Measurements from ENCODE around the gene TAS2R30. TPM values are rescaled to one million over a fixed set of nuclear protein-coding genes. Genes with fewer than 3 reads are reported as not detected.

Gene TAS2R30
- polyA plus RNA-seq, 1 donor from 2014 or later = 0.53 TPM

DNA sequence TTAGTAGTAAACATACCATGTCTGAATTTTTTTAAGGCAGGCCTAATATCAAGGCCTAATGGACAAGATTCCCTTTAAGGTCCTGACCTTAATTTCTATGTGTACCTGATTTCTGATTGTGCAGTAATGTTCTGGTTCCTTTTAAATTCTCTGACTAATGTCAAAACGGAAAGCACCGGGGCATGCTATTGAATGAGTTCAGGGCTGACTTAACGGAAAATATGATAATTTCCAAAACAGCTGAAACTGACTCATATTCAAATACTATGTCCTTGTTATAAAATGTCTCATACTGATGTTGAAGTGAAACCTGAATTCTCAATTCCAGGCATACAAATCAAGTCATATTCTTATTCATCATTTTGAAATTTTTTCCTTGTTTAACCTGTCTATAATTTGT, 49.0 kb downstream of the TAS2R30 start:
- Histone ChIP-seq H3K9ac (ENCODE audit: low read length) (no peak overlapping the region), H3F3A (ENCODE audit: insufficient read depth, low read length, poor library complexity, severe bottlenecking) (no peaks in the 10 kb centered on the region), H3K9me2 (ENCODE audit: insufficient read depth, low read length) (no peaks in the 10 kb centered on the region), H3K79me2 (replicated peaks; ENCODE audit: insufficient read depth, low read length) (no peaks in the 10 kb centered on the region), H3K9me3 (ENCODE audit: low read length) (peaks cover 5% of the 10 kb centered on the region), H2AFZ (ENCODE audit: low read depth, low read length) (no peak overlapping the region), H3K27ac (ENCODE audit: low read length) (no peak overlapping the region), H3K36me3 (ENCODE audit: insufficient read depth, low read length) (no peaks in the 10 kb centered on the region), H4K20me1 (ENCODE audit: insufficient read depth) (no peaks in the 10 kb centered on the region), H3K27me3 (ENCODE audit: insufficient read depth, low read depth, low read length) (no peaks in the 10 kb centered on the region), H3K4me3 (ENCODE audit: low read length) (no peak overlapping the region), H3K4me2 (ENCODE audit: low read length) (no peak overlapping the region)
- TF ChIP-seq TAF1 (IDR thresholded peaks at IDR 0.05; ENCODE audit: low read depth) (no peak), SMC3 (conservative IDR thresholded peaks at IDR 0.05; ENCODE audit: poor library complexity) (no peak), POLR2AphosphoS5 (IDR thresholded peaks at IDR 0.05) (no peak), REST (IDR thresholded peaks at IDR 0.05; ENCODE audit: borderline replicate concordance) (no peak), CTCF (IDR thresholded peaks at IDR 0.05; ENCODE audit: poor library complexity, severe bottlenecking) (no peak), MXI1 (conservative IDR thresholded peaks at IDR 0.05; ENCODE audit: poor library complexity, severe bottlenecking) (no peak), EZH2 (IDR thresholded peaks at IDR 0.05; ENCODE audit: borderline replicate concordance, insufficient read depth, low read length, poor library complexity, severe bottlenecking) (no peak), EP300 (conservative IDR thresholded peaks at IDR 0.05; ENCODE audit: poor library complexity, severe bottlenecking) (no peak)

Small RNA genes lying within 50 kb of the gene (small RNA-seq; reads per million reads assigned to genes)
- gene AC018630.1 = 0 reads per million in 3 experiments

Other genes with a start within 250 kb of the TAS2R30 start
- 0.52 and 0.61 TPM in 2 replicates for gene TAS2R13, start 225.1 kb downstream of the TAS2R30 start, polyA plus RNA-seq
- gene PRH2, start 205.4 kb downstream of the TAS2R30 start, polyA plus RNA-seq = not detected in 2 replicates
- 13.5 and 14.9 TPM in 2 replicates for gene TAS2R14, start 195.4 kb downstream of the TAS2R30 start, polyA plus RNA-seq
- 2.4 TPM in 1 of 2 replicates, not detected in the other for gene TAS2R50, start 147.7 kb downstream of the TAS2R30 start, polyA plus RNA-seq
- 1.9 and 3.3 TPM in 2 replicates for gene TAS2R20, start 136.3 kb downstream of the TAS2R30 start, polyA plus RNA-seq
- 5.7 and 11.2 TPM in 2 replicates for gene TAS2R19, start 112.0 kb downstream of the TAS2R30 start, polyA plus RNA-seq
- 3.5 and 4.0 TPM in 2 replicates for gene TAS2R31, start 103.2 kb downstream of the TAS2R30 start, polyA plus RNA-seq
- not detected in 2 replicates for gene TAS2R46, start 72.3 kb downstream of the TAS2R30 start, polyA plus RNA-seq
- gene TAS2R43, start 42.3 kb downstream of the TAS2R30 start, polyA plus RNA-seq = 0.35 and 1.1 TPM in 2 replicates
- gene SMIM10L1, start 36.5 kb upstream of the TAS2R30 start, polyA plus RNA-seq = 19.1 and 22.0 TPM in 2 replicates
- not detected in 2 replicates for gene TAS2R42, start 52.3 kb upstream of the TAS2R30 start, polyA plus RNA-seq
- not detected in 2 replicates for gene PRB3, start 135.1 kb upstream of the TAS2R30 start, polyA plus RNA-seq
- gene PRB4, start 175.8 kb upstream of the TAS2R30 start, polyA plus RNA-seq = not detected in 2 replicates